Loucy (cell line): ENCODE measurements around the gene UBALD1.

Experiments used
- CTCF ChIP-seq: fragments of 200-600 bp; sonication (generic); conservative IDR thresholded peaks from 2 replicates; pipeline ENCODE4 v1.5.1; 2014; ENCODE audit warnings: mild to moderate bottlenecking, antibody characterized with exemption, low read length
- EZH2phosphoT487 ChIP-seq: fragments of 200-600 bp; IDR thresholded peaks from 2 replicates; pipeline ENCODE4 v1.6.1; 2018; ENCODE audit warnings: antibody characterized with exemption, mild to moderate bottlenecking, moderate library complexity, borderline replicate concordance

- TF ChIP-seq CTCF: no peak
- TF ChIP-seq EZH2phosphoT487: no peak
These were observed 45.8 kb upstream of the UBALD1 start for GRCh38 chr16:4660454-4661007.
